SK-N-SH treated with all-trans-retinoic acid at 6 μM for 48 hours (cell line): Measurements from ENCODE around the gene ARHGEF1.
"Not testable (repeated sequence)": the region's sequence is repeated elsewhere in the genome, so short reads cannot be mapped to it uniquely, and the experiment has no call there.

Source experiments
- ATAC-seq: fragments of 200-7000 bp; cut with Tn5 transposase; 3 replicates; pipeline ENCODE4 v1.9.1; 2020; ENCODE audit warnings: mild to moderate bottlenecking, moderate library complexity
- ARNTL ChIP-seq: fragments of 450-650 bp; formaldehyde crosslinking; IDR thresholded peaks from 2 replicates; pipeline ENCODE4 v1.5.0; 2020; ENCODE audit warnings: low read depth, mild to moderate bottlenecking, moderate library complexity, borderline replicate concordance
- BACH2 ChIP-seq: fragments of 250-450 bp; sonication (Bioruptor Pico); IDR thresholded peaks from 2 replicates; pipeline ENCODE4 v1.9.0; 2021; ENCODE audit warnings: mild to moderate bottlenecking, borderline replicate concordance
- CREB5 ChIP-seq: fragments of 250-450 bp; sonication (Bioruptor Pico); IDR thresholded peaks from 2 replicates; pipeline ENCODE4 v1.5.1; 2020; ENCODE audit warnings: low read depth, mild to moderate bottlenecking, moderate library complexity
- CSDC2 ChIP-seq: fragments of 250-450 bp; sonication (Bioruptor Pico); IDR thresholded peaks from 2 replicates; pipeline ENCODE4 v1.5.0; 2020; ENCODE audit warnings: mild to moderate bottlenecking, moderate library complexity
- ESRRG ChIP-seq: fragments of 250-450 bp; sonication (Bioruptor Pico); IDR thresholded peaks from 2 replicates; pipeline ENCODE4 v1.6.1; 2021; ENCODE audit warnings: mild to moderate bottlenecking
- GLIS3 ChIP-seq: fragments of 250-450 bp; sonication (Bioruptor Pico); IDR thresholded peaks from 2 replicates; pipeline ENCODE4 v1.5.0; 2020; ENCODE audit warnings: mild to moderate bottlenecking, moderate library complexity
- ISL1 ChIP-seq: fragments of 250-450 bp; sonication (Bioruptor Pico); IDR thresholded peaks from 2 replicates; pipeline ENCODE4 v2.1.2; 2022; ENCODE audit warnings: mild to moderate bottlenecking, moderate library complexity
- OSR1 ChIP-seq: fragments of 250-450 bp; sonication (Bioruptor Pico); IDR thresholded peaks from 2 replicates; pipeline ENCODE4 v1.8.0; 2022; ENCODE audit warnings: moderate library complexity, mild to moderate bottlenecking, inconsistent platforms
- POU6F1 ChIP-seq: fragments of 250-450 bp; sonication (Bioruptor Pico); IDR thresholded peaks from 2 replicates; pipeline ENCODE4 v1.8.0; 2021; ENCODE audit warnings: low read depth, mild to moderate bottlenecking, moderate library complexity, borderline replicate concordance
- PPARA ChIP-seq: fragments of 250-450 bp; sonication (Bioruptor Pico); IDR thresholded peaks from 2 replicates; pipeline ENCODE4 v1.5.0; 2020; ENCODE audit warnings: mild to moderate bottlenecking, borderline replicate concordance
- SNAI2 ChIP-seq: fragments of 250-450 bp; sonication (Bioruptor Pico); IDR thresholded peaks from 2 replicates; pipeline ENCODE4 v1.5.0; 2020; ENCODE audit warnings: mild to moderate bottlenecking, moderate library complexity
- TCF4 ChIP-seq: fragments of 250-450 bp; sonication (Bioruptor Pico); IDR thresholded peaks from 2 replicates; pipeline ENCODE4 v1.8.0; 2021; ENCODE audit warnings: mild to moderate bottlenecking, moderate library complexity, borderline replicate concordance
- TOX ChIP-seq: fragments of 250-450 bp; sonication (Bioruptor Pico); IDR thresholded peaks from 2 replicates; pipeline ENCODE4 v1.8.0; 2021; ENCODE audit warnings: mild to moderate bottlenecking, moderate library complexity, borderline replicate concordance
- ZC3H10 ChIP-seq: fragments of 250-450 bp; sonication (Bioruptor Pico); IDR thresholded peaks from 2 replicates; pipeline ENCODE4 v1.5.1; 2021; ENCODE audit warnings: mild to moderate bottlenecking, moderate library complexity
- ZFP3 ChIP-seq: fragments of 250-450 bp; sonication (Bioruptor Pico); IDR thresholded peaks from 2 replicates; pipeline ENCODE4 v1.5.0; 2020; ENCODE audit warnings: mild to moderate bottlenecking, moderate library complexity
- ZFP30 ChIP-seq: fragments of 450-650 bp; formaldehyde crosslinking; IDR thresholded peaks from 2 replicates; pipeline ENCODE4 v1.5.0; 2022; ENCODE audit warnings: mild to moderate bottlenecking, moderate library complexity
- ZNF565 ChIP-seq: fragments of 450-650 bp; formaldehyde crosslinking; conservative IDR thresholded peaks from 2 replicates; pipeline ENCODE4 v1.5.0; 2020; ENCODE audit warnings: low read depth, mild to moderate bottlenecking, moderate library complexity
- ZNF70 ChIP-seq: fragments of 450-650 bp; formaldehyde crosslinking; IDR thresholded peaks from 2 replicates; pipeline ENCODE4 v1.5.0; 2020; ENCODE audit warnings: mild to moderate bottlenecking, moderate library complexity
- ZNF8 ChIP-seq: fragments of 450-650 bp; formaldehyde crosslinking; IDR thresholded peaks from 2 replicates; pipeline ENCODE4 v1.5.0; 2020; ENCODE audit warnings: mild to moderate bottlenecking, moderate library complexity
- TF ChIP-seq, protein P1 (sequence below): fragments of 250-450 bp; sonication (Bioruptor Pico); IDR thresholded peaks from 2 replicates; pipeline ENCODE4 v1.5.0; 2020; ENCODE audit warnings: mild to moderate bottlenecking, moderate library complexity
- TF ChIP-seq, protein P2 (sequence below): fragments of 250-450 bp; sonication (Bioruptor Pico); IDR thresholded peaks from 2 replicates; pipeline ENCODE4 v1.5.1; 2021; ENCODE audit warnings: mild to moderate bottlenecking, moderate library complexity

The ARHGEF1 gene

DNA sequence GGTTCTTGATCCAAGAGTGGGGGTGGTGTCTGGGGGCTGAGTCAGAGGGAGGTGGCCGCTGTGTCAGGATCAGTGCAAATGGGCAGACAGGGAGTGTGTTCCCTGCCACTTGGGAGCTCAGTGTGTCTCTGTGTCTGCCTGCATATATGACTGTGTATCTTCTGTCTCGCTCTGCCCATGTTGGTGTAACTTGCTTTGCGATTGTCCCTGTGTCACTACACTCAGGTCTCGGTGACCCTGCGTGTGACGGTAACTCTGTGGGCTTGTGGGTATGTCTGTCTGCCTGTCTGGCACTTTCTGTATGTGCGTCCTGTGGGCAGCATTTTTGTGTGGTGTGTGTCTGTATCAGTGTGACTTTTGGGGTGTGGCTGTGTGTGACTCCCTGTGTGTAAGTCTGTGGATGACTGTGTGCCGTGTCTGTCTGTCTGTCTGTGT is 53.4 kb downstream of the ARHGEF1 start:
- TF ChIP-seq ARNTL (CRISPR knock-in tag) (no peak), BACH2 (CRISPR knock-in tag) (no peak), GLIS3 (CRISPR knock-in tag) (no peak), TCF4 (CRISPR knock-in tag) (no peak), CREB5 (CRISPR knock-in tag) (no peak)
- no peak; the same call in 2 of the 3 replicates for ATAC-seq

GRCh38 chr19:41936961-41937360 is 54.0 kb downstream of the ARHGEF1 start:
- ATAC-seq: no peak

GRCh38 chr19:41937525-41938468 is 54.8 kb downstream of the ARHGEF1 start:
- TF ChIP-seq ZNF8 (no peak), POU6F1 (CRISPR knock-in tag) (no peak), ESRRG (CRISPR knock-in tag) (no peak), CREB5 (CRISPR knock-in tag) (no peak), ZC3H10 (no peak), ISL1 (CRISPR knock-in tag) (no peak), CSDC2 (CRISPR knock-in tag) (no peak), PPARA (CRISPR knock-in tag) (no peak)
- TF ChIP-seq, protein P1, sequence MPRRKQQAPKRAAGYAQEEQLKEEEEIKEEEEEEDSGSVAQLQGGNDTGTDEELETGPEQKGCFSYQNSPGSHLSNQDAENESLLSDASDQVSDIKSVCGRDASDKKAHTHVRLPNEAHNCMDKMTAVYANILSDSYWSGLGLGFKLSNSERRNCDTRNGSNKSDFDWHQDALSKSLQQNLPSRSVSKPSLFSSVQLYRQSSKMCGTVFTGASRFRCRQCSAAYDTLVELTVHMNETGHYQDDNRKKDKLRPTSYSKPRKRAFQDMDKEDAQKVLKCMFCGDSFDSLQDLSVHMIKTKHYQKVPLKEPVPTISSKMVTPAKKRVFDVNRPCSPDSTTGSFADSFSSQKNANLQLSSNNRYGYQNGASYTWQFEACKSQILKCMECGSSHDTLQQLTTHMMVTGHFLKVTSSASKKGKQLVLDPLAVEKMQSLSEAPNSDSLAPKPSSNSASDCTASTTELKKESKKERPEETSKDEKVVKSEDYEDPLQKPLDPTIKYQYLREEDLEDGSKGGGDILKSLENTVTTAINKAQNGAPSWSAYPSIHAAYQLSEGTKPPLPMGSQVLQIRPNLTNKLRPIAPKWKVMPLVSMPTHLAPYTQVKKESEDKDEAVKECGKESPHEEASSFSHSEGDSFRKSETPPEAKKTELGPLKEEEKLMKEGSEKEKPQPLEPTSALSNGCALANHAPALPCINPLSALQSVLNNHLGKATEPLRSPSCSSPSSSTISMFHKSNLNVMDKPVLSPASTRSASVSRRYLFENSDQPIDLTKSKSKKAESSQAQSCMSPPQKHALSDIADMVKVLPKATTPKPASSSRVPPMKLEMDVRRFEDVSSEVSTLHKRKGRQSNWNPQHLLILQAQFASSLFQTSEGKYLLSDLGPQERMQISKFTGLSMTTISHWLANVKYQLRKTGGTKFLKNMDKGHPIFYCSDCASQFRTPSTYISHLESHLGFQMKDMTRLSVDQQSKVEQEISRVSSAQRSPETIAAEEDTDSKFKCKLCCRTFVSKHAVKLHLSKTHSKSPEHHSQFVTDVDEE (CRISPR knock-in tag): no peak
- ATAC-seq: no peak

More at GRCh38 chr19:41936961-41937360, 54.0 kb downstream of the ARHGEF1 start:
- TF ChIP-seq ZFP30 (CRISPR knock-in tag): no peak

DNA sequence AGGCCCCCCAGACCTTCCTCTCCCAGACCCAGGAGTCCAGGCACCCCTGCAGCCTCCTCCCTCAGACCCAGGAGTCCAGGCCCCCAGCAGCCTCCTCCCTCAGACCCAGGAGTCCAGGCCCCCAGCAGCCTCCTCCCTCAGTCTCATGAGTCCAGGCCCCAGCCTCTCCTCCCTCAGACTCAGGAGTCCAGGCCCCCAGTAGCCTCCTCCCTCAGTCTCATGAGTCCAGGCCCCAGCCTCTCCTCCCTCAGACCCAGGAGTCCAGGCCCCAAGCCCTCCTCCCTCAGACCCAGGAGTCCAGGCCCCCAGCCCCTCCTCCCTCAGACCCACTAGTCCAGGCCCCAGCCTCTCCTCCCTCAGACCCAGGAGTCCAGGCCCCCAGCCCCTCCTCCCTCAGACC is 56.2 kb downstream of the ARHGEF1 start:
- not testable (repeated sequence) for ATAC-seq

- peak; percentile 21 for ATAC-seq
- TF ChIP-seq BACH2 (CRISPR knock-in tag): no peak
- TF ChIP-seq OSR1 (CRISPR knock-in tag): no peak
- TF ChIP-seq TOX (CRISPR knock-in tag): no peak
- TF ChIP-seq POU6F1 (CRISPR knock-in tag): no peak
- no peak for TF ChIP-seq ZNF70 (CRISPR knock-in tag)
- no peak for TF ChIP-seq PPARA (CRISPR knock-in tag)
- no peak for TF ChIP-seq ZNF8
- TF ChIP-seq, protein P2, sequence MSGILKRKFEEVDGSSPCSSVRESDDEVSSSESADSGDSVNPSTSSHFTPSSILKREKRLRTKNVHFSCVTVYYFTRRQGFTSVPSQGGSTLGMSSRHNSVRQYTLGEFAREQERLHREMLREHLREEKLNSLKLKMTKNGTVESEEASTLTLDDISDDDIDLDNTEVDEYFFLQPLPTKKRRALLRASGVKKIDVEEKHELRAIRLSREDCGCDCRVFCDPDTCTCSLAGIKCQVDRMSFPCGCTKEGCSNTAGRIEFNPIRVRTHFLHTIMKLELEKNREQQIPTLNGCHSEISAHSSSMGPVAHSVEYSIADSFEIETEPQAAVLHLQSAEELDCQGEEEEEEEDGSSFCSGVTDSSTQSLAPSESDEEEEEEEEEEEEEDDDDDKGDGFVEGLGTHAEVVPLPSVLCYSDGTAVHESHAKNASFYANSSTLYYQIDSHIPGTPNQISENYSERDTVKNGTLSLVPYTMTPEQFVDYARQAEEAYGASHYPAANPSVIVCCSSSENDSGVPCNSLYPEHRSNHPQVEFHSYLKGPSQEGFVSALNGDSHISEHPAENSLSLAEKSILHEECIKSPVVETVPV: no peak
- no peak for TF ChIP-seq ZNF565 (CRISPR knock-in tag)
- TF ChIP-seq SNAI2 (CRISPR knock-in tag): no peak
- no peak for TF ChIP-seq ESRRG (CRISPR knock-in tag)
- no peak for TF ChIP-seq ZFP3 (CRISPR knock-in tag)
- TF ChIP-seq ARNTL (CRISPR knock-in tag): no peak
- no peak for TF ChIP-seq ZFP30 (CRISPR knock-in tag)
- TF ChIP-seq CSDC2 (CRISPR knock-in tag): no peak
- no peak for TF ChIP-seq ISL1 (CRISPR knock-in tag)
These were observed 57.1 kb downstream of the ARHGEF1 start for GRCh38 chr19:41939861-41940730.
